GM23338 (cell line): ENCODE measurements around the gene MAP4K4.

ENCODE experiments used
- CREB1 ChIP-seq: fragments of 250-450 bp; sonication (Bioruptor Pico); IDR thresholded peaks from 2 replicates; pipeline ENCODE4 v1.5.0; 2020; ENCODE audit warnings: low read depth, mild to moderate bottlenecking, moderate library complexity
- ETS1 ChIP-seq: IDR thresholded peaks from 2 replicates; pipeline ENCODE4 v1.6.1; 2016; ENCODE audit warnings: antibody characterized with exemption
- EZH2 ChIP-seq: fragments of 200-600 bp; sonication (generic); IDR thresholded peaks from one replicate; pipeline ENCODE4 v1.8.0; 2017; ENCODE audit warnings: antibody characterized with exemption, mild to moderate bottlenecking, low read depth; ENCODE audit not compliant: unreplicated experiment
- EZH2phosphoT487 ChIP-seq: fragments of 200-600 bp; sonication (generic); IDR thresholded peaks from one replicate; pipeline ENCODE4 v1.8.1; 2018; ENCODE audit warnings: antibody characterized with exemption; ENCODE audit not compliant: unreplicated experiment
- JUNB ChIP-seq: IDR thresholded peaks from one replicate; pipeline ENCODE4 v1.6.1; 2016; ENCODE audit warnings: antibody characterized with exemption; ENCODE audit not compliant: unreplicated experiment
- POLR2AphosphoS5 ChIP-seq: IDR thresholded peaks from 2 replicates; pipeline ENCODE4 v1.6.1; 2016; ENCODE audit warnings: antibody characterized with exemption, low read depth
- REST ChIP-seq: IDR thresholded peaks from one replicate; pipeline ENCODE4 v1.6.1; 2018; ENCODE audit warnings: antibody characterized with exemption; ENCODE audit not compliant: unreplicated experiment
- STAT1 ChIP-seq: IDR thresholded peaks from one replicate; pipeline ENCODE4 v1.6.1; 2016; ENCODE audit warnings: antibody characterized with exemption; ENCODE audit not compliant: unreplicated experiment
- ZNF114 ChIP-seq: fragments of 250-450 bp; sonication (Bioruptor Pico); IDR thresholded peaks from 2 replicates; pipeline ENCODE4 v1.5.0; 2020; ENCODE audit warnings: mild to moderate bottlenecking, moderate library complexity
- ZNF331 ChIP-seq: fragments of 250-450 bp; sonication (Bioruptor Pico); IDR thresholded peaks from 2 replicates; pipeline ENCODE4 v1.5.0; 2020; ENCODE audit warnings: low read depth, mild to moderate bottlenecking, moderate library complexity
- TF ChIP-seq, protein P1 (sequence below), 2 experiments: fragments of 200-600 bp in 1 of 2; sonication (generic) in 1 of 2; conservative IDR thresholded peaks; 2 replicates each; pipeline versions ENCODE4 v1.5.1 to v1.6.1; 2016 to 2017; ENCODE audit warnings: antibody characterized with exemption in 2 of 2, low read depth in 2 of 2, mild to moderate bottlenecking in 2 of 2, moderate library complexity in 1 of 2
- TF ChIP-seq, protein P2 (sequence below): fragments of 250-450 bp; sonication (Bioruptor Pico); IDR thresholded peaks from 2 replicates; pipeline ENCODE4 v1.5.0; 2020; ENCODE audit warnings: mild to moderate bottlenecking, moderate library complexity

- TF ChIP-seq, protein P1, sequence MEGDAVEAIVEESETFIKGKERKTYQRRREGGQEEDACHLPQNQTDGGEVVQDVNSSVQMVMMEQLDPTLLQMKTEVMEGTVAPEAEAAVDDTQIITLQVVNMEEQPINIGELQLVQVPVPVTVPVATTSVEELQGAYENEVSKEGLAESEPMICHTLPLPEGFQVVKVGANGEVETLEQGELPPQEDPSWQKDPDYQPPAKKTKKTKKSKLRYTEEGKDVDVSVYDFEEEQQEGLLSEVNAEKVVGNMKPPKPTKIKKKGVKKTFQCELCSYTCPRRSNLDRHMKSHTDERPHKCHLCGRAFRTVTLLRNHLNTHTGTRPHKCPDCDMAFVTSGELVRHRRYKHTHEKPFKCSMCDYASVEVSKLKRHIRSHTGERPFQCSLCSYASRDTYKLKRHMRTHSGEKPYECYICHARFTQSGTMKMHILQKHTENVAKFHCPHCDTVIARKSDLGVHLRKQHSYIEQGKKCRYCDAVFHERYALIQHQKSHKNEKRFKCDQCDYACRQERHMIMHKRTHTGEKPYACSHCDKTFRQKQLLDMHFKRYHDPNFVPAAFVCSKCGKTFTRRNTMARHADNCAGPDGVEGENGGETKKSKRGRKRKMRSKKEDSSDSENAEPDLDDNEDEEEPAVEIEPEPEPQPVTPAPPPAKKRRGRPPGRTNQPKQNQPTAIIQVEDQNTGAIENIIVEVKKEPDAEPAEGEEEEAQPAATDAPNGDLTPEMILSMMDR (conservative IDR thresholded peaks at IDR 0.05; ENCODE audit: low read depth in 2 of 2) = no peak
- no peak for TF ChIP-seq POLR2AphosphoS5
- TF ChIP-seq EZH2 = no peak
- TF ChIP-seq, protein P2, sequence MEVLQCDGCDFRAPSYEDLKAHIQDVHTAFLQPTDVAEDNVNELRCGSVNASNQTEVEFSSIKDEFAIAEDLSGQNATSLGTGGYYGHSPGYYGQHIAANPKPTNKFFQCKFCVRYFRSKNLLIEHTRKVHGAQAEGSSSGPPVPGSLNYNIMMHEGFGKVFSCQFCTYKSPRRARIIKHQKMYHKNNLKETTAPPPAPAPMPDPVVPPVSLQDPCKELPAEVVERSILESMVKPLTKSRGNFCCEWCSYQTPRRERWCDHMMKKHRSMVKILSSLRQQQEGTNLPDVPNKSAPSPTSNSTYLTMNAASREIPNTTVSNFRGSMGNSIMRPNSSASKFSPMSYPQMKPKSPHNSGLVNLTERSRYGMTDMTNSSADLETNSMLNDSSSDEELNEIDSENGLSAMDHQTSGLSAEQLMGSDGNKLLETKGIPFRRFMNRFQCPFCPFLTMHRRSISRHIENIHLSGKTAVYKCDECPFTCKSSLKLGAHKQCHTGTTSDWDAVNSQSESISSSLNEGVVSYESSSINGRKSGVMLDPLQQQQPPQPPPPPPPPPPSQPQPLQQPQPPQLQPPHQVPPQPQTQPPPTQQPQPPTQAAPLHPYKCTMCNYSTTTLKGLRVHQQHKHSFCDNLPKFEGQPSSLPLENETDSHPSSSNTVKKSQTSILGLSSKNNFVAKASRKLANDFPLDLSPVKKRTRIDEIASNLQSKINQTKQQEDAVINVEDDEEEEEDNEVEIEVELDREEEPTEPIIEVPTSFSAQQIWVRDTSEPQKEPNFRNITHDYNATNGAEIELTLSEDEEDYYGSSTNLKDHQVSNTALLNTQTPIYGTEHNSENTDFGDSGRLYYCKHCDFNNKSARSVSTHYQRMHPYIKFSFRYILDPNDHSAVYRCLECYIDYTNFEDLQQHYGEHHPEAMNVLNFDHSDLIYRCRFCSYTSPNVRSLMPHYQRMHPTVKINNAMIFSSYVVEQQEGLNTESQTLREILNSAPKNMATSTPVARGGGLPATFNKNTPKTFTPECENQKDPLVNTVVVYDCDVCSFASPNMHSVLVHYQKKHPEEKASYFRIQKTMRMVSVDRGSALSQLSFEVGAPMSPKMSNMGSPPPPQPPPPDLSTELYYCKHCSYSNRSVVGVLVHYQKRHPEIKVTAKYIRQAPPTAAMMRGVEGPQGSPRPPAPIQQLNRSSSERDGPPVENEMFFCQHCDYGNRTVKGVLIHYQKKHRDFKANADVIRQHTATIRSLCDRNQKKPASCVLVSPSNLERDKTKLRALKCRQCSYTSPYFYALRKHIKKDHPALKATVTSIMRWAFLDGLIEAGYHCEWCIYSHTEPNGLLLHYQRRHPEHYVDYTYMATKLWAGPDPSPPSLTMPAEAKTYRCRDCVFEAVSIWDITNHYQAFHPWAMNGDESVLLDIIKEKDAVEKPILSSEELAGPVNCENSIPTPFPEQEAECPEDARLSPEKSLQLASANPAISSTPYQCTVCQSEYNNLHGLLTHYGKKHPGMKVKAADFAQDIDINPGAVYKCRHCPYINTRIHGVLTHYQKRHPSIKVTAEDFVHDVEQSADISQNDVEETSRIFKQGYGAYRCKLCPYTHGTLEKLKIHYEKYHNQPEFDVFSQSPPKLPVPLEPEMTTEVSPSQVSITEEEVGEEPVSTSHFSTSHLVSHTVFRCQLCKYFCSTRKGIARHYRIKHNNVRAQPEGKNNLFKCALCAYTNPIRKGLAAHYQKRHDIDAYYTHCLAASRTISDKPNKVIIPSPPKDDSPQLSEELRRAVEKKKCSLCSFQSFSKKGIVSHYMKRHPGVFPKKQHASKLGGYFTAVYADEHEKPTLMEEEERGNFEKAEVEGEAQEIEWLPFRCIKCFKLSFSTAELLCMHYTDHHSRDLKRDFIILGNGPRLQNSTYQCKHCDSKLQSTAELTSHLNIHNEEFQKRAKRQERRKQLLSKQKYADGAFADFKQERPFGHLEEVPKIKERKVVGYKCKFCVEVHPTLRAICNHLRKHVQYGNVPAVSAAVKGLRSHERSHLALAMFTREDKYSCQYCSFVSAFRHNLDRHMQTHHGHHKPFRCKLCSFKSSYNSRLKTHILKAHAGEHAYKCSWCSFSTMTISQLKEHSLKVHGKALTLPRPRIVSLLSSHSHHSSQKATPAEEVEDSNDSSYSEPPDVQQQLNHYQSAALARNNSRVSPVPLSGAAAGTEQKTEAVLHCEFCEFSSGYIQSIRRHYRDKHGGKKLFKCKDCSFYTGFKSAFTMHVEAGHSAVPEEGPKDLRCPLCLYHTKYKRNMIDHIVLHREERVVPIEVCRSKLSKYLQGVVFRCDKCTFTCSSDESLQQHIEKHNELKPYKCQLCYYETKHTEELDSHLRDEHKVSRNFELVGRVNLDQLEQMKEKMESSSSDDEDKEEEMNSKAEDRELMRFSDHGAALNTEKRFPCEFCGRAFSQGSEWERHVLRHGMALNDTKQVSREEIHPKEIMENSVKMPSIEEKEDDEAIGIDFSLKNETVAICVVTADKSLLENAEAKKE (CRISPR knock-in tag) = no peak
- TF ChIP-seq JUNB = no peak
- no peak for TF ChIP-seq CREB1
- TF ChIP-seq EZH2phosphoT487 = no peak
- no peak for TF ChIP-seq ZNF331 (CRISPR knock-in tag)
- no peak for TF ChIP-seq REST
- TF ChIP-seq ETS1 = no peak
- TF ChIP-seq ZNF114 (CRISPR knock-in tag) = no peak
- TF ChIP-seq STAT1 = no peak
Observed at GRCh38 chr2:101809698-101810097, 112.2 kb downstream of the MAP4K4 start.
